HFF-Myc (cell line): ENCODE data around the gene CYP27B1.

ENCODE experiments used
- DNase-seq: peaks from one replicate; pipeline ENCODE4 v3.0.0-alpha.2; 2011; ENCODE audit warnings: low read depth; ENCODE audit errors: extremely low read depth
- H3K4me3 ChIP-seq: replicated peaks from 2 replicates; pipeline ENCODE4 v1.5.1; 2011; ENCODE audit warnings: low read depth, mild to moderate bottlenecking, control low read depth, low read length
- CTCF ChIP-seq: IDR thresholded peaks from 2 replicates; pipeline ENCODE4 v1.5.1; 2012; ENCODE audit warnings: mild to moderate bottlenecking, low read depth, low read length, control low read depth; ENCODE audit errors: missing control alignments

Gene CYP27B1

GRCh38 chr12:57811028-57811755, 44.3 kb upstream of the CYP27B1 start:
- H3K4me3 ChIP-seq: no peak overlapping the region
- TF ChIP-seq CTCF: no peak
- DNase-seq: no peak

- no peak overlapping the region for H3K4me3 ChIP-seq
- no peak for TF ChIP-seq CTCF
- DNase-seq: no peak
Observed at GRCh38 chr12:57810450-57810849, 43.6 kb upstream of the CYP27B1 start.

- DNase-seq: no peak
- no peak for TF ChIP-seq CTCF
- H3K4me3 ChIP-seq: no peak overlapping the region
Observed at GRCh38 chr12:57809425-57809824, 42.5 kb upstream of the CYP27B1 start.

- no peak for TF ChIP-seq CTCF
- no peak for DNase-seq
- no peak overlapping the region for H3K4me3 ChIP-seq
Observed at GRCh38 chr12:57808351-57808750, 41.5 kb upstream of the CYP27B1 start.

- no peak for DNase-seq
- no peak overlapping the region for H3K4me3 ChIP-seq
- TF ChIP-seq CTCF: no peak
Observed at GRCh38 chr12:57807285-57807684, 40.4 kb upstream of the CYP27B1 start.

GRCh38 chr12:57806677-57807076, 39.8 kb upstream of the CYP27B1 start:
- TF ChIP-seq CTCF: no peak

More at GRCh38 chr12:57806677-57807076, 39.8 kb upstream of the CYP27B1 start:
- no peak for DNase-seq
- no peak overlapping the region for H3K4me3 ChIP-seq
